Sciatic nerve (tissue), 2 donors: ENCODE measurements around the gene POLN. TPM values are rescaled to one million over a fixed set of nuclear protein-coding genes. Genes with fewer than 3 reads are reported as not detected.

Experiments
- ATAC-seq: fragments of 200-7000 bp; cut with Tn5 transposase; one replicate; pipeline ENCODE4 v1.9.1; 2020; ENCODE audit warnings: mild to moderate bottlenecking, moderate library complexity
- DNase-seq: peaks from one replicate; pipeline ENCODE4 v3.0.0-alpha.2; 2020; ENCODE audit warnings: low spot score
- intact Hi-C: fragments of 100-400 bp; cut with DNase I; formaldehyde crosslinking; loops from one replicate; pipeline ENCODE4 v1.14.2; 2022
- total RNA-seq: library from RNA; stranded (reverse); fragmentation: NEBNext Ultra II Directional; extraction: Animal tissue kit (Norgen Biotek cat#: 25700); gene quantifications from one replicate; pipeline ENCODE4 v1.2.1, GENCODE V29; 2021
- donor health status: DM: no; HTN: no; CAD: no.
- donor health status: DM: no; HTN: no; CAD: no.

POLN gene
- total RNA-seq, 1 donor from 2014 or later, result 7.7 TPM

- intact Hi-C loops, result no loop called here
- DNase-seq (peak; percentile 32), ATAC-seq (no peak)
These were observed 160.4 kb downstream of the POLN start for GRCh38 chr4:2081540-2081939.

- intact Hi-C loops, result no loop called here
These were observed 161.3 kb downstream of the POLN start for GRCh38 chr4:2080429-2081300.

GRCh38 chr4:2079926-2080325, 162.0 kb downstream of the POLN start:
- intact Hi-C loops, result no loop called here
- DNase-seq, result peak; percentile 43
- no peak for ATAC-seq

More at GRCh38 chr4:2080429-2081300, 161.3 kb downstream of the POLN start:
- ATAC-seq (peak; percentile 54), DNase-seq (peak; percentile 41)

GRCh38 chr4:2079006-2079405, 162.9 kb downstream of the POLN start:
- intact Hi-C loops, result no loop called here
- ATAC-seq (no peak), DNase-seq (peak; percentile 26)

- DNase-seq, result no peak
- intact Hi-C loops, result no loop called here
- ATAC-seq, result no peak
These were observed 163.3 kb downstream of the POLN start for GRCh38 chr4:2078584-2078983.

- no peak for ATAC-seq
- intact Hi-C loops, result no loop called here
- peak; percentile 35 for DNase-seq
These were observed 164.1 kb downstream of the POLN start for GRCh38 chr4:2077537-2078460.

GRCh38 chr4:2076908-2077536, 164.9 kb downstream of the POLN start:
- ATAC-seq, result no peak
- DNase-seq, result peak; percentile 43

GRCh38 chr4:2075987-2076907, 165.7 kb downstream of the POLN start:
- DNase-seq (peak; percentile 43), ATAC-seq (no peak)
- intact Hi-C loops, result no loop called here

More at GRCh38 chr4:2076908-2077536, 164.9 kb downstream of the POLN start:
- intact Hi-C loops, result no loop called here

- no peak for ATAC-seq
- intact Hi-C loops, result no loop called here
- peak; percentile 42 for DNase-seq
These were observed 166.5 kb downstream of the POLN start for GRCh38 chr4:2075171-2075986.

GRCh38 chr4:2074588-2074987, 167.3 kb downstream of the POLN start:
- ATAC-seq, result no peak
- peak; percentile 40 for DNase-seq
- intact Hi-C loops, result no loop called here

GRCh38 chr4:2073808-2074481, 168.0 kb downstream of the POLN start:
- intact Hi-C loops, result no loop called here
- DNase-seq, result peak; percentile 40
- no peak for ATAC-seq

- intact Hi-C loops, result no loop called here
- DNase-seq (peak; percentile 39), ATAC-seq (no peak)
These were observed 168.7 kb downstream of the POLN start for GRCh38 chr4:2072971-2073807.

GRCh38 chr4:2071912-2072867, 169.7 kb downstream of the POLN start:
- ATAC-seq (no peak), DNase-seq (peak; percentile 51)
- intact Hi-C loops, result no loop called here

GRCh38 chr4:2071252-2071911, 170.5 kb downstream of the POLN start:
- no peak for DNase-seq
- ATAC-seq, result no peak
- intact Hi-C loops, result no loop called here
